Upper lobe of left lung (tissue), 4 donors: ENCODE results near the gene PKHD1.

Source experiments
- POLR2A ChIP-seq, 4 donors: fragments of 450-650 bp; IDR thresholded peaks; one replicate each; pipeline ENCODE4 v1.5.1; 2016 to 2017; ENCODE audit warnings: antibody characterized with exemption in 4 of 4, mild to moderate bottlenecking in 2 of 4
- POLR2AphosphoS5 ChIP-seq, 2 donors: sonication (generic); formaldehyde crosslinking; IDR thresholded peaks; one replicate each; pipeline ENCODE4 v1.5.1; 2017; ENCODE audit warnings: antibody characterized with exemption in 2 of 2
- TF ChIP-seq, protein P1 (sequence below), 6 experiments: fragments of 450-650 bp in 4 of 6; fragments of 200-600 bp in 2 of 6; sonication (generic) in 2 of 6; IDR thresholded peaks; one replicate each; pipeline ENCODE4 v1.5.1; 2016 to 2019; ENCODE audit warnings: antibody characterized with exemption in 6 of 6

- TF ChIP-seq, protein P1, sequence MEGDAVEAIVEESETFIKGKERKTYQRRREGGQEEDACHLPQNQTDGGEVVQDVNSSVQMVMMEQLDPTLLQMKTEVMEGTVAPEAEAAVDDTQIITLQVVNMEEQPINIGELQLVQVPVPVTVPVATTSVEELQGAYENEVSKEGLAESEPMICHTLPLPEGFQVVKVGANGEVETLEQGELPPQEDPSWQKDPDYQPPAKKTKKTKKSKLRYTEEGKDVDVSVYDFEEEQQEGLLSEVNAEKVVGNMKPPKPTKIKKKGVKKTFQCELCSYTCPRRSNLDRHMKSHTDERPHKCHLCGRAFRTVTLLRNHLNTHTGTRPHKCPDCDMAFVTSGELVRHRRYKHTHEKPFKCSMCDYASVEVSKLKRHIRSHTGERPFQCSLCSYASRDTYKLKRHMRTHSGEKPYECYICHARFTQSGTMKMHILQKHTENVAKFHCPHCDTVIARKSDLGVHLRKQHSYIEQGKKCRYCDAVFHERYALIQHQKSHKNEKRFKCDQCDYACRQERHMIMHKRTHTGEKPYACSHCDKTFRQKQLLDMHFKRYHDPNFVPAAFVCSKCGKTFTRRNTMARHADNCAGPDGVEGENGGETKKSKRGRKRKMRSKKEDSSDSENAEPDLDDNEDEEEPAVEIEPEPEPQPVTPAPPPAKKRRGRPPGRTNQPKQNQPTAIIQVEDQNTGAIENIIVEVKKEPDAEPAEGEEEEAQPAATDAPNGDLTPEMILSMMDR (IDR thresholded peaks at IDR 0.05): no peak
- TF ChIP-seq POLR2A (IDR thresholded peaks at IDR 0.05) (no peak), POLR2AphosphoS5 (IDR thresholded peaks at IDR 0.05) (no peak)
These were observed 322.2 kb downstream of the PKHD1 start for GRCh38 chr6:51765230-51765629.
